Activated CD8-positive, alpha-beta T cell treated with anti-CD3 and anti-CD28 coated beads, Interleukin-2, amount 10 ng/mL, durations not matched to agents 7 days and 5 days (primary cell): ENCODE data around the gene WASF2. TPM values are rescaled to one million over a fixed set of nuclear protein-coding genes. Genes with fewer than 3 reads are reported as not detected.

Source experiments
- ATAC-seq: fragments of 150-1000 bp; cut with Tn5 transposase; one replicate; pipeline ENCODE4 v1.10.0; 2021; ENCODE audit warnings: moderate library complexity
- CTCF ChIA-PET: fragments of 350-600 bp; sonication (Branson Sonifier 250); formaldehyde crosslinking; loops from one replicate; lab custom pipeline; 2021; ENCODE audit warnings: antibody characterized with exemption; lab: Charles Lee
- POLR2A ChIA-PET: fragments of 350-600 bp; sonication (Branson Sonifier 250); formaldehyde crosslinking; loops from one replicate; lab custom pipeline; 2021; ENCODE audit warnings: antibody characterized with exemption; lab: Charles Lee
- DNase-seq: peaks from one replicate; pipeline ENCODE4 v3.0.0-alpha.2; 2020
- H3K27ac Mint-ChIP-seq: one replicate; pipeline ENCODE4 v1.8.0; 2021; ENCODE audit warnings: mild to moderate bottlenecking, mixed read lengths
- H3K27me3 Mint-ChIP-seq: one replicate; pipeline ENCODE4 v1.8.0; 2021; ENCODE audit warnings: low read depth, mixed read lengths
- H3K36me3 Mint-ChIP-seq: one replicate; pipeline ENCODE4 v1.8.0; 2021; ENCODE audit warnings: low read depth, mixed read lengths
- H3K4me1 Mint-ChIP-seq: one replicate; pipeline ENCODE4 v1.8.0; 2021; ENCODE audit warnings: low read depth, mixed read lengths
- H3K4me3 Mint-ChIP-seq: one replicate; pipeline ENCODE4 v1.8.0; 2021; ENCODE audit warnings: mild to moderate bottlenecking, mixed read lengths
- H3K9me3 Mint-ChIP-seq: one replicate; pipeline ENCODE4 v1.8.0; 2022; ENCODE audit warnings: mixed read lengths; ENCODE audit not compliant: insufficient read depth
- total RNA-seq, 2 experiments: library from RNA; stranded (reverse); gene quantifications; one replicate each; pipeline ENCODE4 v1.2.3, GENCODE V29; 2021

Gene WASF2
- total RNA-seq, 2 experiments from 2014 or later: 120 to 127 TPM

DNA sequence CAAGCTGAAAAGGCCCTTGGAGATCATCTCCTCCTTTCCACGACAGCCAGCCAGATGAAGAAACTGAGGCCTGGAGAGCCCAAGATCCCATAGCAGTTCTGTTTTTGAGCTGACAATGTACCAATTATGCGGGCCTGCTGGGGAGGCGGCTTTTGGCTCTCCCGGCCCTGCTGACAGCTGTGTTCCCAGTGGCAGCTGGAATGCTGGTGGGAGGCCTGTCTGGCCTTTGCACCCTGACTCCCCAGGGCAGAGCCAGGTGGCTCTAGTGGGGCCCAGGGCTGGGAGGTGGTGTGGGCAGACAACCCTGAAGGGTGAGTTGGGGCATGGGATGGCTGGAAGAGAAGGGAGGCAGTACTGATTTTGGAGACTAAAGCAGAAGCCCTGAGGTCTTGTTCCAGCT, 30.7 kb upstream of the WASF2 start:
- Mint-ChIP-seq H3K4me1 (peaks cover 69% of the 10 kb centered on the region), H3K27ac (peak overlapping the region; percentile 93), H3K4me3 (peak overlapping the region; percentile 84), H3K36me3 (peaks cover 2% of the 10 kb centered on the region), H3K27me3 (no peaks in the 10 kb centered on the region), H3K9me3 (no peaks in the 10 kb centered on the region)
- ChIA-PET POLR2A (interaction anchor here (1.0 to 5.9 kb wide), 3 partner anchors 31 kb away, joined by 4 to 51 read pairs (median 6); partner anchors contain the start of gene WASF2), CTCF (interaction anchor here (0.7 to 7.1 kb wide), 11 partner anchors 30 to 224 kb away, joined by 3 to 97 read pairs (median 3); partner anchors contain the start of genes AHDC1 and WASF2)
- ATAC-seq: no peak
- DNase-seq: no peak

DNA sequence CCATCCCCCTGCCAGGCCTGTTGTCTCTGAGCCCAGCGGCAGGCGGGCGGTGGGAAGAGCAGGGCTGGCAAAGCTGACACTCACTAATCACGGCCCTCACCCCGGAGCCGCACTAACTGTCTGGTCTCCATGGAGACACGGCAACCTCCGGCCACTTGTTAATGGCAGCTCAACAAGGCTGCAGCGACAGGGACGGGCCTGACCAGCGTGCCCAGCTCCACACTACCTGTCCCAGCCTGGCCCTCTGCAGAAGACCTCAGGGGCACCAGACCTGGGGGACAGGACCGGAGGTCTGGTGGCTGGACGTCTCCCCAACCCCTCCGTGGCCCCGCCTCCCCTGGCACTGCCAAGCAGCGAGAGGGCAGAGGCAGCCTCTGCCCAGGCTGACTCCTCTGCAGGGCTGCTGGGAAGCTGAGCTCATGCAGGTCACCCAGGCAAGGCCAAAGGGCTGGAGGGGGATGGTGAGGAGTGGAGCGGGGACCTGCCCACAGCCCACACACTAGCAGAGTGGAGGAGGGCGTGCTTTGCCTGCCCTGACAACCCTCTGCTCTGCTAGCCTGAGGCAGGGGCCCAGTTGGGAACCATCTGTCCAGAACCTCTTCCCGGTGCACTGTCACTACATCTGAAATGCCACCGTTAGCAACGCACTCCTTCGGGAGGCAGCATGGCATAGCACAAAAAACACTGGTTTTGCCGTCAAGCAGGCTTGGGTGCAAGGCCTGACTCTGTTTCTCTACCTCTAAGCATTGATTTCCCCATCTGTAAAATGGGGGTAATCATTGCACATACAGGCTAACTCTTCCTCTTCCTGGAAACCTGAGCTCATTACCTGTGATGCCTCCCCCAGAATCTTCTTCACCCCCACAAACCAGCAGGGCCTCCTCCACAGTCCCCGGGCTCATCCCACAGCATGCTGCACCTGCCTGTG, 29.6 kb upstream of the WASF2 start:
- H3K36me3 Mint-ChIP-seq: peaks cover 2% of the 10 kb centered on the region
- ATAC-seq: no peak
- ChIA-PET CTCF (interaction anchor here (0.6 to 4.5 kb wide), 6 partner anchors 37 to 150 kb away, joined by 3 to 17 read pairs (median 3); no protein-coding TSS in a partner anchor), POLR2A (interaction anchor here (0.5 to 2.0 kb wide), 2 partner anchors 29 to 133 kb away, joined by 3 to 6 read pairs; partner anchors contain the start of gene WASF2)
- H3K27me3 Mint-ChIP-seq: no peaks in the 10 kb centered on the region
- H3K9me3 Mint-ChIP-seq: no peaks in the 10 kb centered on the region
- peak overlapping the region; percentile 60 for H3K27ac Mint-ChIP-seq
- H3K4me3 Mint-ChIP-seq: no peak overlapping the region
- peaks cover 61% of the 10 kb centered on the region for H3K4me1 Mint-ChIP-seq
- DNase-seq: no peak

DNA sequence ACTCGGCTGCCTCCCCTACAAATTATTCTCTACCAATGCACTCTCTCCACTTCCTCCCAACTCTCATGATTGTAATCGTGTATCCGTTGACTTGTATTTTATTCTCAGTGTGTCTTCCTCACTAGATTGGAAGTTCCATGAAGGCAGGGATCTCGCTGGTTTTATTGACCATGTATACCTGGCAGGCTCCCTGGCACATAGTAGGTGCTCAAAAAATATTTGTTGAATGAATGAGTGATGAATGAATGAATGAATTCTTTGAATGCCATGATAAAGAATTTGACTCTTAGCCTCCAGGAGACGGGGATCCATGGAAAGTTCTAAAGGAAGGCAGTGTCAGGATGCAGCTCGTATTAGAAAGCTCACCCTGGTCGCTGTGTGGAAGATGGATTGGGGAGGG, 28.8 kb upstream of the WASF2 start:
- Mint-ChIP-seq H3K9me3 (no peaks in the 10 kb centered on the region), H3K4me1 (peaks cover 53% of the 10 kb centered on the region), H3K4me3 (no peak overlapping the region), H3K36me3 (no peaks in the 10 kb centered on the region), H3K27ac (no peak overlapping the region), H3K27me3 (no peaks in the 10 kb centered on the region)
- ChIA-PET POLR2A (interaction anchor here (0.5 to 2.0 kb wide), 2 partner anchors 29 to 134 kb away, joined by 3 to 6 read pairs; partner anchors contain the start of gene WASF2), CTCF (interaction anchor here (1.0 kb wide), 1 partner anchor 38 kb away, joined by 3 read pairs; no protein-coding TSS in a partner anchor)
- no peak for DNase-seq
- ATAC-seq: no peak

DNA sequence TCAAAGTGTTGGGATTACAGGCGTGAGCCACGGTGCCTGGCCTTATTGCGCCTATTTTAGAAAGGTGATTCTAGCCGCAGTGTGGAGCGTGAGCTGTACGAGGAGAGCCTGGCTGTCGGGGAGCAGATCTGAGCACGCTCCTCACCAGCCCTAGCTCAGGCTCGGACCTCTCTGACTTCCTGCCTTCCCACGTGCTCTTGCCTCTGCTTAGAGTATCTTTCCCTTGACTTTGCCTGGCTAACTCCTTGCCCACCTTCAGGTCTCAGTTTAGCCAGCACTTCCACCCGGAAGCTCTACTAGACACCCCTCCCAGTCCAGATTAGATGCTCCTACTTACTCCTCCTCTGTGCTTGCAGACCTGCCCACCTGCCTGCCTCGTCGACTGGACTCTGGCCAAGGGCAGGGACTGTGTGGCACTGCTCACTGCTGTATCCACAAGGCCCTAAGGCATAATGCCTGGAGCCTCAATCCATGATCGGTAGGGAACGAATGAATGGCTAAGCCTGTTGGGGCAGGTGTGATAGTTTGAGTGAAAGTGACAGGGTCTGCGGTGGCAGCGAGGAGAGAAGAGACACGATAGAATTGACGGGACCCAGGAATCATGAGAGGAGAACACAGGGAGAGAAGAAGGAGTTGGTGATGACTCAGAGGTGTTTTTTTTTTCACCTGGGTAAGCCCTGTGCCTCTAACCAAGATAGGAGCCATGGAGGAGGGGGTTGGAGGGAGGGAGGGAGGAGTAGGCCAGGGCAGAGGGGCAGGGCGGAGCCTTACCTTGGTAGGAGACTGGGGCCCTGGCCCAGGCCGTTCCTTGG, 28.1 kb upstream of the WASF2 start:
- Mint-ChIP-seq H3K27ac (no peak overlapping the region), H3K4me1 (peaks cover 51% of the 10 kb centered on the region), H3K9me3 (no peaks in the 10 kb centered on the region), H3K27me3 (no peaks in the 10 kb centered on the region), H3K4me3 (no peak overlapping the region), H3K36me3 (no peaks in the 10 kb centered on the region)
- ChIA-PET POLR2A (interaction anchor here (2.0 kb wide), 1 partner anchor 28 kb away, joined by 6 read pairs; the partner anchor contains the start of gene WASF2), CTCF (interaction anchor here (1.0 to 1.1 kb wide), 2 partner anchors 30 to 39 kb away, joined by 3 read pairs; no protein-coding TSS in a partner anchor)
- DNase-seq (no peak), ATAC-seq (no peak)

DNA sequence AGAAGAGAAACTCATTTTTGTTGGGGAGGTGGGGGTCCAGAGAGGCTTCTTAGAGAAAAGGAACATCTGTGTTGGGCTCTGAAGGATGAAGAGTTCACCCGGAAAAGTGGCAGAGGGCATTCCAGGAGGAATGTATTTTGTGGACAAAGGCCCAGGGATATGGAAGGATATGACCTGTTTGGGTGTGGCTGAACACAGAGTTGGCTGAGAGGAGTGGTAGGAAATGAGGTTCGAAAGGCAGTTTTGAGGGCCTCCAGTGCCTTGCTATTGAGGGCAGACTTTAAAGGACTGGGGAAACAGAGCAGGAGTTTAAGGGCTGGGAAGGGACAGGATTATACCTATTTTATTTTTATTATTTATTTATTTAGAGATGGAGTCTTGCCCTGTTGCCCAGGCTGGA, 27.3 kb upstream of the WASF2 start:
- DNase-seq (no peak), ATAC-seq (no peak)
- ChIA-PET POLR2A (interaction anchor here (1.8 kb wide), 1 partner anchor 27 kb away, joined by 9 read pairs; the partner anchor contains the start of gene WASF2), CTCF (interaction anchor here (1.1 to 1.9 kb wide), 2 partner anchors 29 to 39 kb away, joined by 3 to 6 read pairs; no protein-coding TSS in a partner anchor)
- Mint-ChIP-seq H3K36me3 (no peaks in the 10 kb centered on the region), H3K27me3 (no peaks in the 10 kb centered on the region), H3K27ac (no peak overlapping the region), H3K4me3 (no peak overlapping the region), H3K4me1 (peaks cover 44% of the 10 kb centered on the region), H3K9me3 (no peaks in the 10 kb centered on the region)

DNA sequence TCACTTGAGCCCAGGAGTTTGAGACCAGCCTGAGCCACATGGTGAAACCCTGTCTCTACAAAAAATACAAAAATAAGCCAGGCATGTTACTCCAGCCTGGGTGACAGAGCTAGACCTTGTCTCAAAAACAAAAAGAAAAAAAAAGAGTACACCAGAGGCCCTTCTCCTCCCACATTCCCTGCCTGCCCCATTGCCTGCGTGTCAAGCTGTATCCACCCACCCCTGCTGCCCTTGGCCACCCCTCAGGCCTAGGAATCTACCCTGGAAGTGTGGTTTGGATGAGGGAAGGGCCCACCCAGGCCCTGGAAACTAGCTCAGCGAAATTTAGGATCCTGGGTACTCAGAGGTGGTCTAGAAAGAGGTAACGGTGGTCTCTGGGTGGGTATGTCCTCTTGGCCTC, 25.7 kb upstream of the WASF2 start:
- ATAC-seq (no peak), DNase-seq (no peak)
- Mint-ChIP-seq H3K27ac (no peak overlapping the region), H3K4me3 (no peak overlapping the region), H3K36me3 (no peaks in the 10 kb centered on the region), H3K9me3 (no peaks in the 10 kb centered on the region), H3K4me1 (peaks cover 27% of the 10 kb centered on the region), H3K27me3 (no peaks in the 10 kb centered on the region)
- ChIA-PET CTCF (interaction anchor here (1.3 to 1.9 kb wide), 2 partner anchors 19 to 41 kb away, joined by 3 to 6 read pairs; no protein-coding TSS in a partner anchor), POLR2A (interaction anchor here (0.6 to 1.8 kb wide), 3 partner anchors 10 to 25 kb away, joined by 3 to 9 read pairs (median 5); partner anchors contain the start of gene WASF2)

DNA sequence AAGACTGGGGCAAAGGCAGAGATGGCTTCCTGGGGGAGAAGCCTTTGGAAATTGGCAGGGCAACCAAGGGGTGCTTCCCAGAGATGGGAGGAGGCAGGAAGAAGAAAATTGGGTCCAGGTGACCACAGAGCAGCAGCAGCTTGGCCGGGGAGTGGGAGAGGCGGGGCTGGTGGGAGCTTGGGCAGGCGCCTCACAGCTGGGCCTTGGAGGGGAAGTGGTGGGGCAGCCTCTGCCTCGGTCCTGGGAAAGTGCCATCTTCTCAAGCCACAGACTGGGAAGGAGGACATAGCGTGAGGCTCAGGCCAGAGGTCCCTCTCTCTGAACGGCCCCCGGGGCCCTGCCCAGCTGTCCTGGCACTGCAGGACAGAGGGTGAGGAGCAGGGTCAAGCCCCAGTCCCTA, 24.0 kb upstream of the WASF2 start:
- Mint-ChIP-seq H3K4me1 (peaks cover 17% of the 10 kb centered on the region), H3K36me3 (no peaks in the 10 kb centered on the region), H3K9me3 (no peaks in the 10 kb centered on the region), H3K4me3 (no peak overlapping the region), H3K27me3 (no peaks in the 10 kb centered on the region), H3K27ac (no peak overlapping the region)
- CTCF ChIA-PET: no interaction called here
- POLR2A ChIA-PET: no interaction called here
- ATAC-seq (no peak), DNase-seq (no peak)

DNA sequence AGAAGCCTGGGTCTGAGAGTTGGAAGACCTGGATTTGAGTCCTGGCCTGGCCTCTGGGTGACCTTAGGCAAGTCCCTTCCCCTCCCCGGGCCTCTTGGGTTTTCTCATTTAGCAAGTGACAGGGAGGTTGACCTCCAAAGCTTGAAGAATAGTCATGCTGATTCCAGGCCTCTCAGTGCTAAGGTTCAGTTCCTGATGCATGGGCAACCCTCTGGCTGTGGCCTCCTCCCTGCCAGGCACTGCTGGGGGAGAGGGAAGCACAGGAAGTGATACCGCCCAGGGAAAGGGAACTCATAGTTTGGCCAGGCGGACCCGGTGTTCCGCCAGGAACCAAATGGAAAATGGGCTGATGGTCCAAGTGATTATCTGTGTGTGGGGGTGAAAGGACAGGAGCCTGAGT, 23.6 kb upstream of the WASF2 start:
- H3K9me3 Mint-ChIP-seq: no peaks in the 10 kb centered on the region
- no peaks in the 10 kb centered on the region for H3K36me3 Mint-ChIP-seq
- ChIA-PET CTCF (no interaction called here), POLR2A (no interaction called here)
- no peak overlapping the region for H3K27ac Mint-ChIP-seq
- H3K4me3 Mint-ChIP-seq: no peak overlapping the region
- ATAC-seq (no peak), DNase-seq (no peak)
- peaks cover 13% of the 10 kb centered on the region for H3K4me1 Mint-ChIP-seq
- H3K27me3 Mint-ChIP-seq: no peaks in the 10 kb centered on the region

DNA sequence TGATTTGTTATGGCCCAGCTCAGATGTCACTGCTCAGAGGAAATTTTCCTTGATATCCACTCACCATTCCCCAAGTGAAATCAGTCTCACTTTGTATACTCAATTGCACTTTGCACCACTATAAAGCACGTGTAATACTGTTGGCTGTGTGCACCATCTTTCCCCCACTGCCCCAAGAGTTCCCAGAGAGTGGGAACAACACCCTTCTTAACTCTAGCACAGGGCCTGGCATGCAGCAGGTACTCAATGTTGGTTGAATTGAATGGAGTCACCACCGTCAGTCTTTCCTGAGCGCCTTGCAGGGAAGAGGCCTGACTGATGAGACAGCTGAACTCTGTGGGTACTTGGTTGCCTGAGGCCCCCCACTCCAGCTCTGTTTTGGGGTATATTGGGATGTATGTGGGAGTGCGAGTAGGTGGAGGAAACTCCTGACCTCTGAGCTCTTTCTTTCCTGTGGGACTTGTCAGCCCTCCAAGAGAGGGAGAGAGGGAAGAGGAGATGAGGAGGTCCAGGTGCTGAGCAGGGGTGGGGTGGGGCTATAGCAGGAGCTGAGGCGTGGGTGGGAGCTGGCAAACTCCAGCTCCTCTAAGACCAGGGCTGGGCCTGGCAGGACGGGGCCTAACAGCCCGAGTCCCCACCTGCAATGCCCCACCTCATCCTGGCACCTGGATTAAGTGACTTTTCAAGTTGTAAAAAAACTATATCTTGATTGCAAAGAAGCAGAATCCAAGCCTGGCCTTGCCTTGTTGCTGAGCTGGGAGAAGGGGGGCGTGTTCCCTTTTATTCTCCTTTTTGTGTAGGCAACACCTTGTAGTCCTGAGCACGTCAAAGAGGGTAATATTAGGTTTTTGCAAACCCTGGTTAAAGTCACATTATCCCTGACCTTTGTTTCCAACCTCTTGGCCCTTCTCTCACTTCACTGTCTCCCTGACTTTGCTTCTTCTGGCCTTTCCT, 19.4 kb upstream of the WASF2 start:
- Mint-ChIP-seq H3K9me3 (no peaks in the 10 kb centered on the region), H3K36me3 (no peaks in the 10 kb centered on the region), H3K4me3 (no peak overlapping the region), H3K27ac (no peak overlapping the region), H3K27me3 (no peaks in the 10 kb centered on the region), H3K4me1 (peaks cover 4% of the 10 kb centered on the region)
- ChIA-PET CTCF (interaction anchor here (0.9 to 2.5 kb wide), 3 partner anchors 14 to 47 kb away, joined by 3 to 6 read pairs (median 4); no protein-coding TSS in a partner anchor), POLR2A (interaction anchor here (1.3 kb wide), 1 partner anchor 19 kb away, joined by 5 read pairs; the partner anchor contains the start of gene WASF2)
- ATAC-seq: no peak
- DNase-seq: no peak

DNA sequence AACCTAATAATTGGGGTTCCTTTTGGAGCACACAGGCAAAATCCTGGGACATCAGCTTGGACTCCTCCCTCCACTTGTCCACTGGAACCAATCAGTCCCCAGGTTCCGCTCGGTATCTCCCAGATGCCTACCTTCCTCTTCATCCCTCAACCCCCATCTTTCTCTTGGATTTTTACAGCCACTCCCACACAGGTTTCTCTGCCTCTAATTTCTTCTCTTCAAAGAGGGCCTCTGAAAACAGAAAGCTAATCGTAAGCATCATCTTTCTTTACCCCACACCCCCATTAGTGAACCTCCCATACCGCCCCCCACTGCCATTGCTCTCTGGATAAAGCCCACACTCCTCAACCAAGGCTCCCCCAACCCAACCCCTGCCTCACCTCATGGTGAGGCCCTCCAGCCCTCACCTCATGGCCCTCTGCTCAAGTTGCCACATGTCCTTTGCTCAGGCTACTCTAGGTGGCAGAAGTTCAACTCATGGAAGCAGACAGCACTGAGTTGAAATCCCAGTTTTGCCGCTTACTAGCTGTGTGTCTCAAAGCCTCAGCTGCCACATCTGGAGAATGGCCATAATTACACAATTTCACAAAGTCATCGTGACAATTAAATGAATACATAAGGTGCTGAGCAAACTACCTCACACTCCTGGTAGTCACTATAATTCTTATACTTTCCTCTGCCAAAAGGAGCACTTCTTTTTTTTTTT, 18.1 kb upstream of the WASF2 start:
- H3K27ac Mint-ChIP-seq: no peak overlapping the region
- ATAC-seq (no peak), DNase-seq (no peak)
- H3K9me3 Mint-ChIP-seq: no peaks in the 10 kb centered on the region
- no peaks in the 10 kb centered on the region for H3K36me3 Mint-ChIP-seq
- H3K27me3 Mint-ChIP-seq: no peaks in the 10 kb centered on the region
- no peak overlapping the region for H3K4me3 Mint-ChIP-seq
- ChIA-PET POLR2A (interaction anchor here (1.0 to 1.3 kb wide), 2 partner anchors 14 to 18 kb away, joined by 4 to 5 read pairs; partner anchors contain the start of gene WASF2), CTCF (interaction anchor here (1.4 to 2.5 kb wide), 2 partner anchors 15 to 49 kb away, joined by 4 to 6 read pairs; no protein-coding TSS in a partner anchor)
- H3K4me1 Mint-ChIP-seq: no peaks in the 10 kb centered on the region
